Embryonic facial prominence (tissue), 1 donor: ENCODE data around the gene AR.

Source experiments
- DNase-seq: peaks from one replicate; pipeline ENCODE4 v3.0.0-alpha.2; 2016; ENCODE audit errors: extremely low spot score

Gene AR

DNA sequence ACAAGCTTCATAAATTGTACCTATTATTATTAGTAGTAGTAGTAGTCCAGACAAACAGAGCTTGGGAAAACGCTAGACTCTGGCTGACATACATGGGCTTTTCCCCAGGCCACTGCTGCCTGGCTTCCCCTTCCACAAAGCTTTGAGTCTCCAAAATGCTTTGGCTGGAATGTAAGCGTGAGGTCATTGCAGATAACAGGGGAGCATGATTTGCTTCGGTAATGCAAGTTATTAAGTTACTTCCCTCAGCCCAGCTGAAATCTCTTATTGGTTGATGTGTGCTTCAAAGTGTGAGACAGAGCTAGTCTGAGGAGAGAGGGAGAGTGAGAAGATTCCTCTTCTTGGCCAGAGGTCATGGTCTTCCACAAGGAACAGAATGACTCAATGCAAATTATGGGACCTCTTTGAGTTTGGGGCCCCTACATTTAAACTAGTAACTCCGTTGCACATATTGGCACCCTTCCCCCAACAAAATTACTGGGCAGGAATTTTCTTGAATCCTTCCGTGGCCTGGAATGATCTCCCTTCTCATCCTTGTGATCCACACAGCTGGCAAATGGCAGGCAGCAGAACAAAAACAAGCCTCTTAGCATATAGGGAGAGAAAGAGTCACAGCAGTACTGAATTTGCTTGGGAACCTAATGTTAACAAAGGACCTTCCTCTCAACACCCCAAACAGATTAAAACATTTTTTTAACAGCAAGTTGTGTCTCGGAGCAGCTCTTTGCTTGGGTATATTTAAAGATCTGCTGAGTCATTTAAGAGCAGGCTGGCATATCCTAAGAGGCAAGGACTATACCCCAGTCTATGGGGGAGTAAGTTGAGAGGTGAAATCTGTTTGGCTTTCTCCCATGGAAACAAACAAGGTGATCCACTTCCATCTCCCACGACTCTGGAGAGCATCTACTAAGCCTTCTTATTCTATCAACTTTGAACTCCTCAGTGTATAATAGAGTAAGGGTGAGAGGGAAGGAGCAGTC is 19.9 kb downstream of the AR start:
- DNase-seq = no peak

DNA sequence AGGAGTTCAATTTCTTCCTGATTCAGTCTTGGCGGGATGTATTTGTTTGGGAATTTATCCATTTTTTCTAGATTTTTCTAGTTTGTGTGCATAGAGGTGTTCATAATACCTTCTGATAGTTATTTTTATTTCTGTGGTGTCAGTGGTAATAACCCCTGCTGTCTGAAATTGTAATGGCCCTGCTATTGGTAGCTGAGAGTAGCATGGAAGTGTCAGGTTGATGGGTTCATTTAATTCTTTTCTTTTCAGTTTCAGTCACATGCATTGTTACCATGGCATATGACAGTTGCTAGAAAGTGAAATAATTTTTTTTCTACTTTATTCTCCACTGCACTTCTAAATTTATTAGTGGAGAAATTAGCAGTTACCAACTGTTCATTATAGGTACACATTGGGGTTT is 20.7 kb downstream of the AR start:
- DNase-seq = no peak

DNA sequence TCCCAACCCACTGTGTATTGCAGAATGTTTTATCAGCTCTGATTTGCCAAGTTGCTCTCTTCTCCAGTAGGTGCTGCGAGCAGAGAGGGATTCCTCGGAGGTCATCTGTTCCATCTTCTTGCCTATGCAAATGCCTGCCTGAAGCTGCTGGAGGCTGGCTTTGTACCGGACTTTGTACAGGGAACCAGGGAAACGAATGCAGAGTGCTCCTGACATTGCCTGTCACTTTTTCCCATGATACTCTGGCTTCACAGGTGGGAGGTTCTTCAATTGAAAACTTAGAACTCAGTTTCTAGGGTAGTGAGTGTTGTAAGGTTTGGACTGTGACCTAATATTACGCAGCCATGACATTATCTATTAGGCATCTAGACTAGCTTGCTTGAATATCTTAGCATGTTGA is 24.9 kb downstream of the AR start:
- DNase-seq = no peak

DNA sequence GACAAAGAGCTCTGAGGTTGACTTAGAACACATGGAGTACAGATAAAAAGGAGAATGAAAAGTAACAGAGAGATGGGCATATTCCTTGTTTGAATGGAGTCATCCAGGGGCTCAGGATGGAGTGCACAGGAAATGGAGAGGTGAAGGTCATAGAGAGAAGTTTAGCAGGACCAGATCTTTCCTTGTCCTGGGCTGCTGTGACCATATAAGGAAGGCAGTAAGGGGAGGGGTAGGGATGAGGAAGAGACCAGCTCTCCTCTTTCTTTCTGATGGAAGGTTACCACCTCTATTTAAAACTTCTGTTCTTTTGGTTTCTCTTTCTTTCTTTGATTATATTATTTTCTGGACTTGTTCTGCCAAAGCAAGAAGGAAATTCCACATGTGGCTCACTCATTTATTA is 27.0 kb downstream of the AR start:
- DNase-seq = no peak

DNA sequence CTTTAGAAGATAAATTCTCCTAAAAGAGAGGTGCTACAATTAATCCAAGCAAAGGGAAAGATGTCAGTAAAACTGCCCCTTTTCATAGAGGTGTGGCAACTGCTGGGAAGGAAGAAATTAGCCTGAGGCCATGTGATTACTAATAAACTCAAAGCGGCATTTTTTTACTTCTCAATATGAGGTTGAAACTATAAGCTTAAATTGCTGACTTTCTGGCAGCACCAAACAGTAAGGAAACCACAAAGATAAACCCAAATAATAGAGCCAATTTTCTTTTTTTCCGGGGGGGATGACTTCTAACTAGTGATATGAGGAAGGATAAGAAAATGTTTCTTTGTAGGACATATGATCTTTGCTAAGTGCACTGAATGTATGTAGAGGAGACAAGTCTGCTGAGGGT is 30.9 kb downstream of the AR start:
- no peak for DNase-seq

DNA sequence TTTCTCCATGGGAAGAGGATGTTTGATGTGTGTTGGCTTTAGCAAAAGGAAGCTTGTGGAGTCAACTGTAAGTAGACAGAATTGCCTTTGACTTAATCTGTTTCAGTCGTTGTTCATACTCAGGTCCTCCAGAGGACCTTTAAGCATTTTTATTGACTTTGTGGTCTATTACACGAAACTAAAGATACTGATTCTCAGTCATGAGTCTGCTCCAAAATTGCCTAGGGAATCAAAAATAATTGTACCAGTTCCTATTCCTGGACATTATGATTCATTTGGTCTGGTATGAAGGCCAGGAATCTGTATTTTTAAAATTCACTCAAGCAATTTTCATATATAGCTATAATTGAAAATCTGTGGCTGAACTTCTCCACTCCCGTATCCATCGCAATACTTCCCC is 38.6 kb downstream of the AR start:
- DNase-seq = no peak

DNA sequence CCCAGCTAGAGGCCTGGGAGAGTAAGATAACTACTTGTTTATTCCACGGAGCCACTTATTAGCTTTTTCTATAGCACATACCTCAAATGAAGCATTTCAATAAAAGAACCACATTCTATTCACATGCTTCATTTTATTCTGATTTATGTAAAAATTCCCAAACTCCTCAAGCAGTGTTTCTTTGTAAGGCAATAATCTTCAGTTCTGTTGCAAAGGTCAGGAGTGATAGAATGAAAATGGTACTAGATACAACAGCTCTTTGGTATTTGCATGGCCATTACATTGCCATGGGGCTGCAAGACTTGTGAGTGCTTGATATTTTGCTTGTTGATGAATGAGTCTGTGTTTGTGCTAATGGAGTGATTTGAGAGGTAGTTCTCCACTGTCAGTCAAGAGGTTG is 39.4 kb downstream of the AR start:
- DNase-seq = no peak

DNA sequence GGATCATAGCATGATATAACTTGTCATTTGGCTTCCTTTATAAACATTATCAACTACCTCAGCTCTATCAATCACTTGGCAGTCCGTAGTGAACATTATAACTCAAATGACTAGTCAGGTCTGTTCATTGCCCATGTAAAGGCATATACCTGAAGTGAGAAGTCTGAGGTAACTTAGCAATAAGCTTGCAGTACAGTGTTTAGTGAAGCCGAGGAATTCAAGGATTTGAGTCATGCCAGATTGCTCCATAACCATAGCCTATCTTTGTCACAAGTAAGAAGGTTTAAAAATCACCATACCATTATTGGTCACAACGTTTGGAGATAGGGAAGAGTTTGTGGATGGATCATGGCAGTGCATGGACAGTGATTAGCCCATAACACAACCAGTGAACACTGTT is 41.6 kb downstream of the AR start:
- no peak for DNase-seq

DNA sequence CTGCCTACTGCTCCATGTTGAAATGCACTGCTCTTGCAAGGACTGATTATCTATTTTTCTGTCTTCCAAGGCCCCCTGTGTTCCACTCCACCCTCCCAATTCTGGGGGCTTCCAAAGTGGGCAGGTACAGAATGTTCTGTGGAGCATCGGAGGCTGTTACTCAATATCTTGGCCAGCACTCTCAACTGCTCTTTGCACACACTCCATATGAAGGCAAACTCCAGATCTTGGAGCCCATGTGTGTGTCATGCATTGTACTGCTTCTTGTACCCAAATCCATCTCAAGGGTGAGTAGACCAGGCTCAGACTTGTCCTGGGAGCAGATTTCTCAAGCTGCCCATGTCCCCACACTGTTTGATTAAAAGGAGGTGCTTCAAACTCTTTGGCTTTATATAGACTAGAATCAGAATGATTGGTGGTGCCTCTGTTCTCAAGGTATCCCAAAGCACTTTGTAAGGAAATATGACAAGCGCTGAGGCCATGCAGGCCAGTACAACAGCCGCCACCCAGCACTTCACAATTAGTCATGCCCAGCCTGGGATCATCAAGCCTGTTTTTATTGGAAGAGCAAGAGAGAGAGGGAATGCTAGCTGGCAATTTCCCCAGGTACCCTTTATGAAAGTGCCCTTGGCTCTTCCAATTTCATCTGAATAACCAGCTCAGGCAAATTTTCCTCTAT is 44.3 kb downstream of the AR start:
- no peak for DNase-seq

DNA sequence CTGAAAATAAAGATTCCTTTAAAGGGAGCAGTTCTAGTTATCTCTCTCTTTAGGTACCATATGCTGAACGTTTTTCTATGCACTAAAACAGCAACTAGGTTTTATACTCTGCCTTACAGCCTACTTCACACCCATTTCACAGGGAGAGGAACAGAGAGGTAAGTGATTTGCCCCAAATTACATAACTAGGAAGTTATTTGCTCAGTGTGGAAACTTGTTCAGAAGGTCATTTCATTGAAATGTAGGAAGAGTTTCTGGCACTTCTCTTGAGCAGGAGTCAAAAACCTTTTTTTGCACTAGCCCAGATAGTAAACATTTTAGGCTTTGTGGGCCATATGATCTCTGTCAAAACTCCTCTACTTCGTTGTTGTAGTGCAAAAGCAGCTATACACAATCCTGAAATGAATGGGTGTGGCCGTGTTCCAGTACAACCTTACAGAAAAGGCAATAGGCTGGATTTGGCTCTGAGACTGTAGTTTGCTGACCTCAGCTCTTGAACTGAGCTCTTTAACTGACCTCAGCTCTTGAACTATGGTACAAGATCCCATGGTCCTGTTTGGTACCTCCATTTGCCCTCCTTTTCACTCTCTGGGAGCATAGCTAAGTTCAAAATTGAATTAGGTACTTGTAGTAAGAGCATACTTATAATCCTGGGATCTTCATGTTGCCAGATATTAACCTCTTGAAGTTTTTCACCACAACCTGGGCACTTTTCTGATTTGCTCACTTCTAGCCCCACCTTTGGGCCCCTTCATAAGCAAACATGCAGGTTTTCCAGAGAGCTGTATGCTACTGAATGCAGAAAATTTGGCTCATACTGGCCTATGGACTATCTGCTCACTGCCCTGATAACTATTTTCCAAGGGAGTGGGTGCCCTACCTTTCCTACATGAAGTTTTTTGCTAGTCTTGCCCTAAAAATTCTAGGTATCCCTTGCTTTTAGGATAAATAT is 53.3 kb downstream of the AR start:
- DNase-seq = no peak

DNA sequence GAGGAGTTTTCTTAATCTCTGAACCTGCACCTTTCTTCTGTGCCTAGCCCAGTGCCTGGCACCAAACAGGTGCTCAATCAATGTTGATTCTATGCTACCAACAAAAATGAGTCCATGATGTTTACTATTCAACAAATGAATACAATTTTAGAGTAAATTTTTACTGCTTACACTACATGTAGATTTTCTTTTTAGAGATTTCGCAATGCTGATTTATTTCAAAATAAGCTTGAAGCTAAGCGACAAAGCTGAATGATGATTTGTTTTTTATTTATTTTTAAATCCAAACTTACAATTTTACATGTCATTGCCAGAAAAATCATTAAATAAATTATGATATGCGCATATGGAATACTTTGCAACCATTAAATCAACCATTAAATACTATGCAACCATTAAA is 55.7 kb downstream of the AR start:
- DNase-seq = no peak

DNA sequence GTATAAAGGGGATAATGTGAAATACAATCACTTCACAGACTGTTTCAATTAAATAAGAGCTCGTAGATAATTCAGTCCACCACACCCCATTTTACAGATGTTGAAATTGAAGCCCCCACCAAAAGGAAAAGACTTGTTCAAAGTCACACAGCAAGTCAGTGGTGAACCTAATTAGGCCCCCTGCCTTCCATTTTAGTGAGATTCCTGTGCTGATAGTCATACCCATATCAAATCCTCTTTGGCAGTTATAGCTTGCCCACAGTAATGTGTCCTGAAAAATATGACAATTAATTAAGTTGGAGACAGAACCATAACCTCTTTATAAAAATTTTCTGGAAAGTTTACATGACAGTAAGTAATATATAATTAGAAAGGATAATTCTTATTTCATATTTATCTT is 58.0 kb downstream of the AR start:
- no peak for DNase-seq

DNA sequence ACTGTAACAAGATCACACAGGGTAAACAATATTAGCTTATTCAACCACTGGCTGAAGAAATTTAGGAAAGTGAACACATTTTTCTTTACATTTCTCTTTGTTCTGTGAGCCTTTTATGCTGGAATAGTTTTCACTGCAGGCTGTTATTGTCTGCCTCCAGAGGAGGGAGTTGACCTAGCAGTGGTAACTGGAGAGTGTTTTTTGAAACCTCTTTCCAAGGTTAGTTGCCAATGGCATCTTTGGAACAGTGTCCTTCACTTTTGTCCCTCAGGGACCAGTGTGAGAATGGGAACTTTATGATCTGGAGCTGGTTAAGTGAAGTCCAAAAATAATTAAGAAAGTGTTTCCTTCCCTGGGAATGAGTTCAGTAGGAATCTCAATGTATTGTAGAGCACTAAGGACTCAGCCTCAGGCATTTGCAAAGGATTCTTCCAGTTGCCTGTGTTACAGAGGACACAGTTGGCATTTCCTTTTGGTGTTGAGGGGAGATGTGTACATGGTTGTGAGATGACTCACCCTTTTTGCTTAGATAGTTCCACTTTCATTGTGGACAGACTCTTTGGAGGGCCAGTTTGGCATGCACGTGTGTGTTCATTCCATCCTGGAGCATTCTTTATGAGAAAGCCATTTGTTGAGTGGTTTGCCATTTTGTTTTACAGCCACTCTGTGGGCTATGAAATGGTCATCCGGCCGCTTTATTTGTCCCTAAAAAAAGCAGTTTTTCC is 61.3 kb downstream of the AR start:
- DNase-seq = no peak

DNA sequence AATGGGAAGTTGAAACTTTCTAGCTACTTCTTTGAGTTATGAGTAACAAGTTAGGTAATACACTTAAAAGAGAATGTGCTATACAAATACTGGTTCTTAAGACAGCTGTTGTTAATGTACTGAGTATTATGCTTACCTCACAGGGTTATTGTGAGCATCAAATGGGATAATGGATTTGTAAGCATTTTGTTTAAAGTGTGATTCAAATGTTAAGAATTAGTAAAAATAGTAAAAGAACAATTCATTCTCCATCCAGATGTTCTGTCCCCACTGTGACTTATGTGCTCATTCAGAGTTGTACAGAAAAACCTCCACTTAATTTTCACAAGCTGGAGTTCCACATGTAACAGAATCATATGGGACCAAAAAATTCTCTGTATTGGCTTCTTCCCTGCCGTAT is 63.6 kb downstream of the AR start:
- no peak for DNase-seq

DNA sequence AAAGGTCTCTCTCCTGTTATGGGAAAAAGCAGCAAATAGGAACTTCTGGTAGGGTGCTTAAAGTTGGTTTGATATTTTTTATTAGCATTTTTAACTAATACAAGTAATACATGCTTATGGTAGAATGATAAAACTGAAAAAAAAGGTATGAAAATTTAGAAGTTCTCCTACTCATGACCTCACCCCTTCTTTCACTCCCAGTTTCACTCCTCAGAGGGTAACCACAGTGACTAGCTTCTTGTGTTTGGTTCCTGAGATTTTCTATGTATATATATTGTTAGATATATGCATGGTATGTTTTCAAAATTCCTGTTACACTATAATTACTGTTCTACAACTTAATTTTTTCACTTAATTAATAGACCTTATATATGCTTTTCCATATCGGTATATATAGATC is 66.5 kb downstream of the AR start:
- DNase-seq = no peak

DNA sequence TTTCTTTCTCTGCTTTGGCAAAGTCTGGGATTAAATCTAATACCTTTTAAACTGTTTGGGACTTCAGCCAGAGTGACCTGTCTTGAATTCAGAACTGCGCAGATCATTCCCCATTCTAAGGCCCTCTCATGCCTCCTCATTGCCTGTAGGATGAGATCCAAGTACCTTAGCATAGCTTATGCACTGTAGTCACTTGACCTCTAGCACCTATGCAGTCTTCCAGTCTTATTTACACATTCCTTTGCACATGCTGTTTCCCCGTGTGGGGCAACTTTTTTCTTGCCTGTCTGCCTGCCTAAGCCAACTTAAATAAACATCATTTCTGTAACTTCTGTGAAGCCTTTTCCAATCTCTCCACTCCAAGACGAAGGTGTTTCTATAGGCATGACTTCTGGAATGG is 68.4 kb downstream of the AR start:
- no peak for DNase-seq

DNA sequence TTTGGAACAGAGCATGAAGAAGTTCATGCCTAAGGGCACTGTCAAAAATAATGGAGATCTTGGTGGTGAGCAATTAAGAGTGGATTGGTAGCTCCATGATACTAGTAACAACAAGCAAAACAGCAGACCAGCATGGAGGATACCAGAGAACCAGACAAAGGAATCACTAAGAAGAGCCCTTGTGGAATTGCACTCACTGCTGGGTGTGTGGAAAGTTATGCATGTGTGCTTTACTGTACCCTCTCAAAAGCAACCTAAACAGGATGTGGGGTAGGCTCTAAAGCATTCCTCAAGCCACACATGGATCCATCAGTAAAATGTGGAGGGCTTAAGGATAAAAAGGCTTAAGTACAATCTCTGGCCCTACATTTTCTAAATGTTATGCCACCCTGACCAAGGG is 69.5 kb downstream of the AR start:
- DNase-seq = no peak

DNA sequence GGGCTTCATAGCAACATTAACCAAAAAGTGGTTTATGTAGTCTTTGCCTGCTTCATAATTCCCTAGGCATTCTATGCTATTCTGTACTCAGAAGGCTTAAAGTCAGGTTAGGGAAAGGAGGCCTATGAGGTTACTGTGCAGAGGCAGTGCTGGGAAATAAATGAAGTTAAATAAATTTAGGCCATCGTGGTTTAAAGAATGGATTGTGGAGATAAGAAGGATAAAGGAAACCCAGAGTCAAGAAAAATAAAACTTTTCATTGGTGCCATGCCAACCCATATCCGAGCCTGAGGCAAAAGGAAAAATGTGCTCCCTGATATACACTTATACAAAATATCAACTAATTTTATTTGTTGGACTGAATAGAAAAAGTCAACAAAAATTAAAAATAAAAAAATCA is 70.2 kb downstream of the AR start:
- no peak for DNase-seq

DNA sequence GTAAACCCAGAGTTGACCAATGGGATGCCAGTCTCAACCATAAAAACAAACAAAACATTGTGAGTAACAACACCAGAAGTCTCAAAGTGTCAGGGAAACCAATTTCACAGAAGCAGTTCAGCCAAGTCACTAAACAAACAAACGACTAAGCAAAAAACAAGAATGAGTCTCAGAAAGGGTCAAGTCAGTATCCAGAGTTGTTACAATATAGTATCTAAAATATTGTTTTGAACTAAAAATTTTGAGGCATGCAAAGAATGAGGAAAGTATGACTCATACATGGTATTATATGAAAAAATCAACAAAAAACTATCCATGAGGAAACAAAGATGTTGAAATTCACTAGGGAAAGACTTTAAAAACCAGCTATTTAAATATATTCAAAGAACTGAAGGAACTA is 70.6 kb downstream of the AR start:
- no peak for DNase-seq

DNA sequence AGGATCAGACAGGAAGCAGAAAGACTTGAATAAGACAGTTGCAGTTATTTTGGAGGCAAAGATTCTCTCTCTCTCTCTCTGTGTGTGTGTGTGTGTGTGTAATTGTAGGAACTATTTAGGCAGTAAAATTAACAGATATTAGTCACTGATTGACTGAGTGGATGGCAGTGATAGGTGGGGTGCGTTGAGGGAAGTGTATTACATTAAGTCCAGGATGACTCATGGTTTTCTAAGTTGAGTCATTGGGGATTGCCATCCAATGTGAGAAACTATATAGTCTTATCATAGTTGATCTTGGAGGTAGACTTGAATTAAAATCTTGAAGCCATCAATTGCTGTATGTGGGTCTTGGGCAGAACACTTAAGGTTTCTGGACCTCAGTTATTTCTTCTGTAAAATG is 75.4 kb downstream of the AR start:
- DNase-seq = no peak

DNA sequence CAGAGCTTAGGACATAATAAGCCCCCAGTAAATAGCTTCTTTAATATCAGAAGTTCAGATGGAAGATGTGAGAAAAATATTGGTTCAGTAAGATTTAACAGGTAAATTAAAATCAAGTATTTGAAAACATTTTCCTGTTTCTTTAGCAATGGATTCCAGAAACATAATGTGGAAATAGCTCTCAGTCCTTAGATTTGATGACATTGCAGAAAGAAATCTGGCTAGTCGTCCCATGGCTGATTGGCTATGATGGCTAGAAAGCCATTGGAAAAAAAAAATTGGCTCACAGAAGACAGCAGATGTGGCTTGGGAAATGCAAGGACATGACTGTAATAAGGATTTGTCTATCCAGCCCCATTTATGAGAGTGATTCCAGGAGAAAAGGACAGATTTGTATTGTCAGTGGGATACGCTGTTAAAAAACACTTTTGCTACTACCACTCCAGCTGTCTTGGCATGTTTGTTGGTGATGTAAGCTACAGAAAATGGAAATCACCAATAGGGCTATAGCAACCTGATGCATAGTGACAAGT is 78.3 kb downstream of the AR start:
- DNase-seq = no peak
